Epithelial cell of proximal tubule (primary cell): ENCODE results near the gene FNBP1L. TPM values are rescaled to one million over a fixed set of nuclear protein-coding genes. Genes with fewer than 3 reads are reported as not detected.

ENCODE experiments used
- DNase-seq: peaks from one replicate; pipeline ENCODE4 v3.0.0-alpha.2; 2011; ENCODE audit warnings: low read depth
- H3K4me3 ChIP-seq: 2 replicates; pipeline ENCODE4 v1.5.1; 2011; ENCODE audit warnings: low read depth, mild to moderate bottlenecking, low read length
- CTCF ChIP-seq: conservative IDR thresholded peaks from 2 replicates; pipeline ENCODE4 v1.5.1; 2012; ENCODE audit warnings: low read depth, mild to moderate bottlenecking, low read length
- total RNA-seq: library from RNA; depleted of rRNA; stranded (reverse); fragments of >200 nt; gene quantifications from 2 replicates; pipeline ENCODE4 v1.2.3, GENCODE V29; 2015

Gene FNBP1L
- total RNA-seq, 1 donor from 2014 or later: 37.6 TPM

- DNase-seq: no peak
- no peak overlapping the region for H3K4me3 ChIP-seq
- no peak for TF ChIP-seq CTCF
Observed at GRCh38 chr1:93419344-93419743, 28.6 kb upstream of the FNBP1L start.

- no peak overlapping the region for H3K4me3 ChIP-seq
- no peak for DNase-seq
- TF ChIP-seq CTCF: no peak
Observed at GRCh38 chr1:93420400-93420799, 27.5 kb upstream of the FNBP1L start.

GRCh38 chr1:93426181-93426580 lies 21.7 kb upstream of the FNBP1L start:
- TF ChIP-seq CTCF: no peak
- DNase-seq: no peak
- no peak overlapping the region for H3K4me3 ChIP-seq

GRCh38 chr1:93427656-93428055 lies 20.3 kb upstream of the FNBP1L start:
- DNase-seq: no peak
- TF ChIP-seq CTCF: no peak
- H3K4me3 ChIP-seq: no peak overlapping the region

GRCh38 chr1:93433407-93433961 lies 14.4 kb upstream of the FNBP1L start:
- H3K4me3 ChIP-seq: no peak overlapping the region
- peak; percentile 53 for TF ChIP-seq CTCF
- DNase-seq: no peak

- no peak for DNase-seq
- no peak overlapping the region for H3K4me3 ChIP-seq
- TF ChIP-seq CTCF: no peak
Observed at GRCh38 chr1:93434088-93434487, 13.8 kb upstream of the FNBP1L start.

GRCh38 chr1:93434987-93435386 lies 12.9 kb upstream of the FNBP1L start:
- no peak for TF ChIP-seq CTCF
- no peak overlapping the region for H3K4me3 ChIP-seq
- DNase-seq: no peak
